SH-SY5Y (cell line): ENCODE data around the gene GARNL3.

Source experiments
- GATA2 ChIP-seq: IDR thresholded peaks from 2 replicates; pipeline ENCODE4 v1.6.1; 2011; ENCODE audit warnings: mild to moderate bottlenecking, low read depth, low read length
- GATA3 ChIP-seq: IDR thresholded peaks from 2 replicates; pipeline ENCODE4 v1.6.1; 2011; ENCODE audit warnings: low read depth, mild to moderate bottlenecking, low read length, moderate library complexity

DNA sequence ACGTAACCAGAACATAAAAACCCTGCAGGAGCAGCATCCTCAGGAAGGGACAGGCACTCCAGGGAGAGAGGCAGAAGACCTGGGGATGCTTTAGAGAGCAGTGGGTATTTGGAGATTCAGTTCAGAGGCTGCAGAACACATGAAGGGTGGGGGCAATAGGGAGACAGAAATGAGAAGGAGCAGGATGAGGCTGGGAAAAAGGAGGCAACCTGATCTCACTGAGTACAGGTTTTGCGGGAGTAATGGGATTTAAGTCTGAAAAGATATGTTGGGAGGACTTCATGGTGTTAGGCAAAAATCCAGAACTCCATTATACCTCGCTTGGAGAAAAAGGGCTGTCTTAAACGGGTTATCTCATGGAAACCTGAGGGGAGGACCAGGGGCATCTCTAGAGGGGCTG, 41.3 kb upstream of the GARNL3 start:
- no peak for TF ChIP-seq GATA2
- no peak for TF ChIP-seq GATA3
